D721Med (cell line): ENCODE data around the gene ABHD11.
A peak's percentile ranks its signal among the peaks of the same experiment; 100 is the strongest.

Experiments used
- DNase-seq: peaks from one replicate; pipeline ENCODE4 v3.0.0; 2011; ENCODE audit warnings: low spot score; ENCODE audit not compliant: insufficient read length
- FAIRE-seq: peaks from 2 replicates; lab custom pipeline; 2011; peaks lifted over from hg19 to GRCh38; lab: Jason Lieb, UNC
- TF ChIP-seq, protein P1 (sequence below): IDR thresholded peaks from 2 replicates; pipeline ENCODE4 v1.5.1; 2012; ENCODE audit warnings: mild to moderate bottlenecking, control low read depth; ENCODE audit not compliant: insufficient read depth; ENCODE audit errors: missing control alignments

The ABHD11 gene

DNA sequence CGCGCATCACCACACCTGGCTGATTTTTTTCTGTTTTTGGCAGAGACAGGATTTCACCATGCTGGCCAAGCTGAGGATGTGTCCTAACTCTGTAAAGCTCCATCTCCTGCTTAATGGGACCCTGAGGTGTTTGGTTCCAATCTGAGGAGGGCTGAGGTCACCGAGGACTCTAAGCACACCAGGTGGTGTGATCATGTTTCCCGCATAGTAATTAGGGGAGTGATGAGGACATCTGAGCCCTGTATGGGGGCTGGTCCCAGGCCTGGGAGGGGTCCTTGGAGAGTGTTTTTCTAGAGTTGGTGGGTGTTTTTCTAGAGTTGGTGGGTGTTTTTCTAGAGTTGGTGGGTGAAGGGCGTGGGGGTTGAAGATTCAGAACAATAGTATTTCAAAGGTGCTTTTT, 3.0 kb upstream of the ABHD11 start:
- no peak for DNase-seq
- no peak for FAIRE-seq
- TF ChIP-seq, protein P1, sequence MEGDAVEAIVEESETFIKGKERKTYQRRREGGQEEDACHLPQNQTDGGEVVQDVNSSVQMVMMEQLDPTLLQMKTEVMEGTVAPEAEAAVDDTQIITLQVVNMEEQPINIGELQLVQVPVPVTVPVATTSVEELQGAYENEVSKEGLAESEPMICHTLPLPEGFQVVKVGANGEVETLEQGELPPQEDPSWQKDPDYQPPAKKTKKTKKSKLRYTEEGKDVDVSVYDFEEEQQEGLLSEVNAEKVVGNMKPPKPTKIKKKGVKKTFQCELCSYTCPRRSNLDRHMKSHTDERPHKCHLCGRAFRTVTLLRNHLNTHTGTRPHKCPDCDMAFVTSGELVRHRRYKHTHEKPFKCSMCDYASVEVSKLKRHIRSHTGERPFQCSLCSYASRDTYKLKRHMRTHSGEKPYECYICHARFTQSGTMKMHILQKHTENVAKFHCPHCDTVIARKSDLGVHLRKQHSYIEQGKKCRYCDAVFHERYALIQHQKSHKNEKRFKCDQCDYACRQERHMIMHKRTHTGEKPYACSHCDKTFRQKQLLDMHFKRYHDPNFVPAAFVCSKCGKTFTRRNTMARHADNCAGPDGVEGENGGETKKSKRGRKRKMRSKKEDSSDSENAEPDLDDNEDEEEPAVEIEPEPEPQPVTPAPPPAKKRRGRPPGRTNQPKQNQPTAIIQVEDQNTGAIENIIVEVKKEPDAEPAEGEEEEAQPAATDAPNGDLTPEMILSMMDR: no peak

DNA sequence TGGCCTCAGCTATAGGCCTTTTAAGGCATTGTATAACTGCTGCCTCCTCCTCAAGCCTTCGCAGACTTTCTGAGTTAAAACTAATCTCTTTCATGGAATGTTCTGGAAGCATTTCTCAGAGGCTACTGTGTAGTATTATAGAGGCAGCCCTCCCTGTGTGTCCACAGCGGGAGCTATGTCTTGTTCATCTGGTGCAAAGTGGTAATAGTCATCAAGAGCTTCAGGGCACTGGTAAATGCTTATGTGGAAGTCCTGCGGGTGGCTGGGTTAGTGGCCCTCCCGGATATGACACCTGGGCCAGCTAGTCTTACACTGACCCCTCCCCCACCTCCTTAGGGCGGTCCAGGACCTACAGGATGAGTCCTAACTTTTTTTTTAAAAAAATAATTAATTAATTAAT, 2.2 kb upstream of the ABHD11 start:
- FAIRE-seq (no peak), DNase-seq (no peak)
- TF ChIP-seq, protein P1: no peak

DNA sequence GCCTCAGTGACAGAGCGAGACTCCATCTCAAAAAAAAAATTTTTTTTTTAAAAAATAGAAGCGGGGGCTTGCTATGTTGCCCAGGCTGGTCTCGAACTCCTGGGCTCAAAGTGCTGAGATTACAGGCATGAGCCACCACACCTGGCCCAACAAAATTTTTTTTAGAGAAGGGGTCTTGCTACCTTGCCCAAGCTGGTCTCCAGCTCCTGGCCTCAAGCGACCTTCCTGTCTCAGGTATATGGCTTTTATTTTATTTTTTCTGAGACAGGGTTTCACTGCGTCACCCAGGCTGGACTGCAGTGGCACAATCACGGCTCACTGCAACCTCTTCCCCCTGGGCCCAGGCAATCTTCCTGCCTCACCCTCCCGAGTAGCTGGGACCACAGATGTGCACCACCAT, 1.6 kb upstream of the ABHD11 start:
- FAIRE-seq: no peak
- no peak for DNase-seq
- TF ChIP-seq, protein P1: no peak

DNA sequence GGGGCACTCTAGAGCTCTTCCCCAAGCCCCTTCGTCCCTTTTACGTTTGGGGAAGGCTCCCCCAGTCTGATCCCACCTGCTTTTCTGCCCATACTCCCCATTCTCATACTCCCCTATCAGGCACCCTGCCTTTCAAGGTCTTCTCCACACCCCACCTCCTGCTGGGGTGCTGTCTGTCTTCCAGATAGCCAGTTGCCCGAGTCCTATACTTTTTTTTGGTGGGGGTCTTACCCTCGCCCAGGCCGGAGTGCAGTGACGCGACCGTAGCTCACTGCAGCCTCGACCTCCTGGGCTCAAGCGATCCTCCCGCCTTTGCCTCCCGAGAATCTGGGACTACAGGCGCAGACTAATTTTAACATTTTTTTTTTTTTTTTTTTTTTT, 775 bp upstream of the ABHD11 start:
- FAIRE-seq (no peak), DNase-seq (no peak)
- TF ChIP-seq, protein P1: no peak

DNA sequence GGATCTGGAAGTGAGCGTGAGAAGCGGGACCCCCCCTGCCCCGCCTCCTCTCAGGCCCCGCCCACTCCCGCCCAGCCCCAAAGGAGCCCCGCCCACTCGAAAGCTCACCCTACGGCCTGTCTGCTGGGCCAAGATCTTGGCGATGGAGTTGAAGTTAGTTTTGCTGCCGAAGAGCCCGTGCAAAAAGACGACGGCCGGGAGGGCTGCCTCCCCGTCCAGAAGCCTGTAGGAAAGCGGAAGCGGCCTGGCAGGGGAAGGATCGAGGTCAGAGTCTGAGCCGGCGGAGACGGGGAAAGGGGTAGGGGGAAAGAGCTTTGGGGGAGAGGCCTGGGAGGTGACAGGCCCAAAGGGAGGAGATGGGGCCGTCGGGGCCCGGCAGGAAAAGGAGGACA, 386 bp downstream of the ABHD11 start:
- FAIRE-seq: no peak
- TF ChIP-seq, protein P1: no peak
- peak; percentile 82 for DNase-seq

DNA sequence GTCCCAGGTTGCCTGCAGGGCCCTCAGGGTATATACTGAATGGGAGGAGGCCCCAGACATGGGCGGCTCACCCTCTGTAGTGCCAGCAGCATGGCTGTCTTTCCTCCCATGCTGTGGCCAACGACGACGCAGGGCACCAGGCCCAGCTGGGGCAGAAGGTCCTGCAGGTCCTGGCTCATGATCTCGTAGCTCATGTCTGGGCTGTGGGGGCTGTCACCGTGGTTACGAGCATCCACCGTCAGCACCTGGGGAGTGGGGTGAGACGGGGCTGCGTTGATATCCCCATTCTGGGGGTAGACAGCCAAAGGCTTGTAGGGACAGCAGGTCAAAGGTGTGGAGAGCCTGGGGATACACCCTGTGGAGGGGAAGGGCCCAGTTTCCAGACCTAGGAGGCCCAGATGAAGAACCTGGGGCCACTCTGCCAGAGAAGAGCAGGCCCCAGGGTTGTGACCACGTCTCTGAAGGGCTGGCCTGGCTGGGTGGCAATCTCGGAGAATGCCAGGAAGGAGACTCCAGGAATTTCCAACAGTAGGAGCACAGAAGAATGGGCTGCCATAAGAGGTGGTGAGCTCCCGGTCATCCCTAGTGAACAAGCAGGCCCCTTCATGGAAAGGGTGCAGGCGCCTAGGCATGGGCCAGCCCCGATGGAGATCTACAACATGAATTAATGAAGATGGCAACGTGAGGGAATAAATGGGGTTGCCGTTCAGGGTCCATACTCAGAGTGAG, 947 bp downstream of the ABHD11 start:
- FAIRE-seq: no peak
- TF ChIP-seq, protein P1: no peak
- DNase-seq: no peak

DNA sequence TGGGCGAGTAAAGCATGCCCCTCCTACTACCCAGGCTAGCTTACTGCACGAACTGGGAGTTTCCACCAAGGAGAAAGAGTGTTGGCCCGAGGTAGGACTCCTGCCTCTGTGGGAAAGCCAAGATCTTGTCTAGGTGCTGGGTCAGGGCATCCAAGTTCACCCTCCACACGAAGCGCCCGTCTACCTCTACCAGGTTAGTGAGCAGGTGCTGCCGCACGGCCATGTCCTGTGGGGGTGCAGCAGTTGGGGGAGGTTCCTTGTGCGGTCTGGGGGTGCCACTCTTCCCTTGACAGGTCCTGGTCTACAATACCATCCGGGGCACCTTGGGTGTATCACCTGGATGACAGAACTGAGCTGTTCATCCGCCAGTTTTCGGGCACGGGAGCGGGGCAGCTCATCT, 1.7 kb downstream of the ABHD11 start:
- DNase-seq (no peak), FAIRE-seq (no peak)
- TF ChIP-seq, protein P1: no peak
